Panc1 (cell line): ENCODE data around the gene REPIN1. TPM values are rescaled to one million over a fixed set of nuclear protein-coding genes. Genes with fewer than 3 reads are reported as not detected.

Source experiments
- ATAC-seq: fragments of 200-7000 bp; cut with Tn5 transposase; 2 replicates; pipeline ENCODE4 v1.9.1; 2020; ENCODE audit warnings: mild to moderate bottlenecking, moderate library complexity
- BruUV-seq: library from RNA; stranded (reverse); fragments of 400-500 nt; replicated peaks from 2 replicates; lab custom pipeline; 2021; lab: Mats Ljungman, UMichigan
- CTCF ChIA-PET: fragments of 300-600 bp; sonication (Branson Sonifier 250); formaldehyde crosslinking; loops from one replicate; lab custom pipeline; 2022; ENCODE audit warnings: antibody characterized with exemption; lab: Charles Lee
- POLR2A ChIA-PET: fragments of 300-600 bp; sonication (Branson Sonifier 250); formaldehyde crosslinking; loops from one replicate; lab custom pipeline; 2022; ENCODE audit warnings: antibody characterized with exemption; lab: Charles Lee
- DNase-seq: peaks from one replicate; pipeline ENCODE4 v3.0.0-alpha.2; 2010; ENCODE audit warnings: low read depth, low spot score
- H3K27ac ChIP-seq: 2 replicates; pipeline ENCODE4 v1.5.1; 2011; ENCODE audit warnings: mild to moderate bottlenecking, low read length, inconsistent platforms
- H3K27me3 ChIP-seq: fragments of 200-500 bp; sonication (Bioruptor generic); 2 replicates; pipeline ENCODE4 v1.6.0; 2014; ENCODE audit warnings: low read length, inconsistent platforms; ENCODE audit not compliant: control insufficient read depth, insufficient read depth
- H3K36me3 ChIP-seq: fragments of 200-500 bp; sonication (Bioruptor generic); 2 replicates; pipeline ENCODE4 v1.5.1; 2014; ENCODE audit warnings: inconsistent platforms, mild to moderate bottlenecking, low read length, moderate library complexity; ENCODE audit not compliant: control insufficient read depth, insufficient read depth
- H3K4me1 ChIP-seq: 2 replicates; pipeline ENCODE4 v1.5.1; 2011; ENCODE audit warnings: inconsistent platforms, mild to moderate bottlenecking, low read length, moderate library complexity; ENCODE audit not compliant: control insufficient read depth, insufficient read depth
- H3K4me3 ChIP-seq, 2 experiments: 2 replicates each; pipeline ENCODE4 v1.5.1; 2011 to 2012; ENCODE audit warnings: low read depth in 2 of 2, low read length in 2 of 2, mild to moderate bottlenecking in 2 of 2, inconsistent platforms in 1 of 2, moderate library complexity in 1 of 2
- H3K9me3 ChIP-seq: fragments of 200-500 bp; sonication (Bioruptor generic); 2 replicates; pipeline ENCODE4 v1.5.1; 2014; ENCODE audit warnings: low read depth, mild to moderate bottlenecking, inconsistent platforms, low read length, moderate library complexity; ENCODE audit not compliant: control insufficient read depth, insufficient read depth
- POLR2AphosphoS5 ChIP-seq: IDR thresholded peaks from 2 replicates; pipeline ENCODE4 v1.6.1; 2012; ENCODE audit warnings: mild to moderate bottlenecking, low read depth, low read length, moderate library complexity
- REST ChIP-seq, 2 experiments: IDR thresholded peaks; 2 replicates each; pipeline ENCODE4 v1.6.1; 2011 to 2012; ENCODE audit warnings: low read depth in 2 of 2, control low read depth in 1 of 2, low read length in 1 of 2, mild to moderate bottlenecking in 1 of 2, moderate library complexity in 1 of 2; ENCODE audit not compliant: insufficient read depth in 1 of 2
- SIN3A ChIP-seq: IDR thresholded peaks from 2 replicates; pipeline ENCODE4 v1.6.1; 2012; ENCODE audit warnings: low read depth, mild to moderate bottlenecking, low read length, moderate library complexity, borderline replicate concordance; ENCODE audit not compliant: insufficient read depth
- TCF7L2 ChIP-seq: IDR thresholded peaks from 2 replicates; pipeline ENCODE4 v1.6.1; 2011; ENCODE audit warnings: mild to moderate bottlenecking, low read depth, low read length, inconsistent platforms
- in situ Hi-C: cut with HindIII; loops from 2 replicates; pipeline ENCODE4 v1.10.0; 2016; ENCODE audit warnings: low sequenced_read_pairs, low pct_unique_long_range_greater_than_20kb
- intact Hi-C: fragments of 100-400 bp; cut with micrococcal nuclease; formaldehyde crosslinking; loops from one replicate; pipeline ENCODE4 v1.10.0; 2022; ENCODE audit not compliant: unreplicated experiment
- total RNA-seq: library from RNA; stranded (reverse); gene quantifications from one replicate; pipeline ENCODE4 v1.2.1, GENCODE V29; 2021; ENCODE audit not compliant: unreplicated experiment
- TF ChIP-seq, protein P1 (sequence below): fragments of 450-650 bp; IDR thresholded peaks from 2 replicates; pipeline ENCODE4 v1.5.1; 2017; ENCODE audit warnings: mild to moderate bottlenecking

Gene REPIN1
- total RNA-seq, 1 experiment from 2014 or later: 209 TPM

GRCh38 chr7:150323682-150324372, 44.8 kb upstream of the REPIN1 start:
- intact Hi-C loops: no loop called here
- ATAC-seq: peak; percentile 43; the same call in 1 of the 2 replicates
- H3K36me3 ChIP-seq: no peaks in the 10 kb centered on the region
- H3K27ac ChIP-seq: peak overlapping the region; percentile 92
- CTCF ChIA-PET: no interaction called here
- in situ Hi-C loops: no loop called here
- no peak for DNase-seq
- no peaks in the 10 kb centered on the region for H3K9me3 ChIP-seq
- TSS peak; percentile 51 for BruUV-seq
- POLR2A ChIA-PET: no interaction called here
- peak overlapping the region; percentile 57 to 80 for H3K4me3 ChIP-seq
- H3K27me3 ChIP-seq: no peaks in the 10 kb centered on the region
- peaks cover 26% of the 10 kb centered on the region for H3K4me1 ChIP-seq
- TF ChIP-seq, protein P1, sequence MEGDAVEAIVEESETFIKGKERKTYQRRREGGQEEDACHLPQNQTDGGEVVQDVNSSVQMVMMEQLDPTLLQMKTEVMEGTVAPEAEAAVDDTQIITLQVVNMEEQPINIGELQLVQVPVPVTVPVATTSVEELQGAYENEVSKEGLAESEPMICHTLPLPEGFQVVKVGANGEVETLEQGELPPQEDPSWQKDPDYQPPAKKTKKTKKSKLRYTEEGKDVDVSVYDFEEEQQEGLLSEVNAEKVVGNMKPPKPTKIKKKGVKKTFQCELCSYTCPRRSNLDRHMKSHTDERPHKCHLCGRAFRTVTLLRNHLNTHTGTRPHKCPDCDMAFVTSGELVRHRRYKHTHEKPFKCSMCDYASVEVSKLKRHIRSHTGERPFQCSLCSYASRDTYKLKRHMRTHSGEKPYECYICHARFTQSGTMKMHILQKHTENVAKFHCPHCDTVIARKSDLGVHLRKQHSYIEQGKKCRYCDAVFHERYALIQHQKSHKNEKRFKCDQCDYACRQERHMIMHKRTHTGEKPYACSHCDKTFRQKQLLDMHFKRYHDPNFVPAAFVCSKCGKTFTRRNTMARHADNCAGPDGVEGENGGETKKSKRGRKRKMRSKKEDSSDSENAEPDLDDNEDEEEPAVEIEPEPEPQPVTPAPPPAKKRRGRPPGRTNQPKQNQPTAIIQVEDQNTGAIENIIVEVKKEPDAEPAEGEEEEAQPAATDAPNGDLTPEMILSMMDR: no peak
- TF ChIP-seq TCF7L2 (no peak), SIN3A (no peak), REST (IDR thresholded peaks at IDR 0.05; ENCODE audit: insufficient read depth in 1 of 2, low read depth in 2 of 2, low read length in 1 of 2) (no peak), POLR2AphosphoS5 (no peak)

DNA sequence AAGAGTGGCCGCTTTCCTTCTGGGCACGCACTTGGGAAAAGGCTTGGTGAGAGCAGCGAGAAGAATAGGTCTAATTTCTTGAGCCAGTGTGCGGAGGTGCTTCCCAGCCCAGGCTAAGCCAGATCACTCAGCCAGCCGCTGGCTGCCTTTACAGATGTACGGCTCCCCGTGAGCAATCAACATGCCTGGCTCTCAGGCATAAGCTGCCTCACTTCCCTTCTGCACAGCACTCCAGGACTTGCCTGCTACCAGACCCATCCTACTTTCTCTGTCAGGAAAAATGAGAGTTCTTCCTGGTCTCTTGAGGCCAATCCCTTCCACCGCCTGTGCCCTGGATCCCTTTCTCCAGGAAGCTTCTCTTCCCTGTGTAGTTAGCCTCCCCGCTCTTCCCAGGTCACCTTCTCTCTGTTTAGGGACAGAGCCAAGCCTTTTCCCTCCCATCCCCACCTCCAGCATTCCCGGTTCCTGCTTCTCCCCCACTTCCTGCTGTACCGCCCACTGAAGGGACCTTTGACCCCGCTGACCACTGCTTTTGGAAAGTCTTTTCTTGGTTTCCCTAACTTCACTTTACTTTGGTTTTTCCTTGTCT, 44.2 kb upstream of the REPIN1 start:
- Histone ChIP-seq H3K27me3 (no peaks in the 10 kb centered on the region), H3K4me1 (peaks cover 26% of the 10 kb centered on the region), H3K36me3 (no peaks in the 10 kb centered on the region), H3K27ac (peak overlapping the region; percentile 92), H3K4me3 (peak overlapping the region; percentile 57 to 80), H3K9me3 (no peaks in the 10 kb centered on the region)
- POLR2A ChIA-PET: interaction anchor here (0.6 kb wide), 1 partner anchor 294 kb away, joined by 6 read pairs; no protein-coding TSS in a partner anchor
- TF ChIP-seq TCF7L2 (no peak), POLR2AphosphoS5 (no peak), SIN3A (no peak), REST (IDR thresholded peaks at IDR 0.05; ENCODE audit: insufficient read depth in 1 of 2, low read depth in 2 of 2, low read length in 1 of 2) (no peak)
- TF ChIP-seq, protein P1: no peak
- no TSS peak for BruUV-seq
- in situ Hi-C loops: no loop called here
- DNase-seq (no peak), ATAC-seq (peak; percentile 37)
- CTCF ChIA-PET: no interaction called here
- intact Hi-C loops: no loop called here
